HG03442 (cell line): Measurements from ENCODE around the gene GKAP1.
A peak's percentile ranks its signal among the peaks of the same experiment; 100 is the strongest.
"Not testable (repeated sequence)": the region's sequence is repeated elsewhere in the genome, so short reads cannot be mapped to it uniquely, and the experiment has no call there.

Experiments used
- ATAC-seq: cut with Tn5 transposase; IDR thresholded peaks from one replicate; pipeline ENCODE4 v1.9.1; 2021; ENCODE audit warnings: mild to moderate bottlenecking, moderate library complexity; ENCODE audit not compliant: unreplicated experiment

GKAP1 gene

GRCh38 chr9:83817356-83818278, at the start of gene GKAP1:
GKAP1 (minus strand) TSS chr9:83817769; CDS start chr9:83806517, 11,252 bp downstream.
- ATAC-seq = peak; percentile 70

GRCh38 chr9:83849895-83850294, 32.3 kb upstream of the GKAP1 start:
- ATAC-seq = peak; percentile 42

- ATAC-seq = not testable (repeated sequence)
These were observed 19.6 kb upstream of the GKAP1 start for GRCh38 chr9:83837070-83837643.

GRCh38 chr9:83830426-83831071, 13.0 kb upstream of the GKAP1 start:
- ATAC-seq = not testable (repeated sequence)

- ATAC-seq = not testable (repeated sequence)
These were observed 7.5 kb upstream of the GKAP1 start for GRCh38 chr9:83824986-83825623.

GRCh38 chr9:83817011-83817355, 586 bp downstream of the GKAP1 start:
- not testable (repeated sequence) for ATAC-seq

- not testable (repeated sequence) for ATAC-seq
These were observed 2.4 kb downstream of the GKAP1 start for GRCh38 chr9:83815120-83815519.

- ATAC-seq = not testable (repeated sequence)
These were observed 8.4 kb downstream of the GKAP1 start for GRCh38 chr9:83809213-83809612.

- ATAC-seq = not testable (repeated sequence)
These were observed 13.1 kb downstream of the GKAP1 start for GRCh38 chr9:83804454-83804853.

- not testable (repeated sequence) for ATAC-seq
These were observed 13.6 kb downstream of the GKAP1 start for GRCh38 chr9:83803941-83804340.

GRCh38 chr9:83800236-83801033, 17.1 kb downstream of the GKAP1 start:
- no peak for ATAC-seq

GRCh38 chr9:83794051-83794450, 23.5 kb downstream of the GKAP1 start:
- ATAC-seq = no peak

GRCh38 chr9:83792746-83793145, 24.8 kb downstream of the GKAP1 start:
- no peak for ATAC-seq

GRCh38 chr9:83778164-83778563, 39.4 kb downstream of the GKAP1 start:
- ATAC-seq = no peak

GRCh38 chr9:83775932-83776331, 41.6 kb downstream of the GKAP1 start:
- no peak for ATAC-seq

- no peak for ATAC-seq
These were observed 44.7 kb downstream of the GKAP1 start for GRCh38 chr9:83772860-83773259.

GRCh38 chr9:83765376-83765775, 52.2 kb downstream of the GKAP1 start:
- no peak for ATAC-seq

GRCh38 chr9:83754383-83754977, 63.1 kb downstream of the GKAP1 start:
- peak; percentile 88 for ATAC-seq

GRCh38 chr9:83749706-83750105, 67.9 kb downstream of the GKAP1 start:
- no peak for ATAC-seq

GRCh38 chr9:83744206-83744605, 73.4 kb downstream of the GKAP1 start:
- no peak for ATAC-seq
